Mesenchymal stem cell (in vitro differentiated cells and primary cell): ENCODE data around the gene ANKRD2.

Source experiments
- DNase-seq: peaks from one replicate; pipeline ENCODE4 v3.0.0-alpha.2; 2013
- H2AFZ ChIP-seq: one replicate; pipeline ENCODE4 v1.6.1; 2013; ENCODE audit warnings: low read depth, mild to moderate bottlenecking, control low read depth, inconsistent platforms, low read length, moderate library complexity
- H2AK5ac ChIP-seq: 2 replicates; pipeline ENCODE4 v1.6.1; 2013; ENCODE audit warnings: low read length, moderate library complexity, mild to moderate bottlenecking, inconsistent platforms; ENCODE audit not compliant: severe bottlenecking
- H2BK120ac ChIP-seq: one replicate; pipeline ENCODE4 v1.6.1; 2013; ENCODE audit warnings: low read depth, mild to moderate bottlenecking, inconsistent platforms, low read length, moderate library complexity
- H2BK12ac ChIP-seq, 2 experiments: one replicate each; pipeline ENCODE4 v1.6.1; 2013; ENCODE audit warnings: inconsistent platforms in 2 of 2, low read length in 2 of 2, mild to moderate bottlenecking in 2 of 2, moderate library complexity in 2 of 2, control low read depth in 1 of 2
- H2BK15ac ChIP-seq: one replicate; pipeline ENCODE4 v1.6.1; 2013; ENCODE audit warnings: mild to moderate bottlenecking, low read depth, inconsistent platforms; ENCODE audit not compliant: poor library complexity, severe bottlenecking
- H2BK5ac ChIP-seq: 2 replicates; pipeline ENCODE4 v1.6.1; 2013; ENCODE audit warnings: low read depth, mild to moderate bottlenecking, low read length, control low read depth, inconsistent platforms; ENCODE audit not compliant: poor library complexity, severe bottlenecking
- H3K14ac ChIP-seq, 2 experiments: one replicate each; pipeline ENCODE4 v1.6.1; 2013; ENCODE audit warnings: inconsistent platforms in 2 of 2, low read length in 2 of 2, control low read depth in 1 of 2, mild to moderate bottlenecking in 1 of 2, moderate library complexity in 1 of 2
- H3K18ac ChIP-seq, 2 experiments: one replicate each; pipeline ENCODE4 v1.6.1; 2013; ENCODE audit warnings: inconsistent platforms in 2 of 2, low read length in 2 of 2, control low read depth in 1 of 2, low read depth in 1 of 2, mild to moderate bottlenecking in 1 of 2
- H3K23ac ChIP-seq, 2 experiments: one replicate each; pipeline ENCODE4 v1.6.1; 2013; ENCODE audit warnings: inconsistent platforms in 2 of 2, low read length in 2 of 2, mild to moderate bottlenecking in 2 of 2, moderate library complexity in 2 of 2, control low read depth in 1 of 2
- H3K27ac ChIP-seq: 2 replicates; pipeline ENCODE4 v1.5.1; 2013; ENCODE audit warnings: mild to moderate bottlenecking, moderate library complexity, low read length, control low read depth, inconsistent platforms; ENCODE audit not compliant: poor library complexity, severe bottlenecking
- H3K27me3 ChIP-seq, 2 experiments: 2 replicates each; pipeline versions ENCODE4 v1.6.1 to v1.7.0; 2013; ENCODE audit warnings: low read length in 2 of 2, mild to moderate bottlenecking in 2 of 2, moderate library complexity in 2 of 2, control low read depth in 1 of 2, inconsistent platforms in 1 of 2; ENCODE audit not compliant: control insufficient read depth in 1 of 2, insufficient read depth in 1 of 2
- H3K36me3 ChIP-seq, 2 experiments: 2 replicates each; pipeline versions ENCODE4 v1.6.1 to v1.7.0; 2013; ENCODE audit warnings: low read length in 2 of 2, control low read depth in 1 of 2, inconsistent platforms in 1 of 2, low read depth in 1 of 2, mild to moderate bottlenecking in 1 of 2; ENCODE audit not compliant: insufficient read depth in 2 of 2, control insufficient read depth in 1 of 2
- H3K4ac ChIP-seq, 2 experiments: one replicate each; pipeline ENCODE4 v1.6.1; 2013; ENCODE audit warnings: inconsistent platforms in 2 of 2, low read length in 2 of 2, mild to moderate bottlenecking in 2 of 2, moderate library complexity in 2 of 2, control low read depth in 1 of 2, low read depth in 1 of 2
- H3K4me1 ChIP-seq: 2 replicates; pipeline ENCODE4 v1.6.1; 2013; ENCODE audit warnings: low read depth, low read length, control low read depth; ENCODE audit not compliant: control insufficient read depth, insufficient read depth
- H3K4me2 ChIP-seq: 2 replicates; pipeline ENCODE4 v1.6.1; 2013; ENCODE audit warnings: low read length, mild to moderate bottlenecking, inconsistent platforms; ENCODE audit not compliant: poor library complexity, severe bottlenecking
- H3K4me3 ChIP-seq, 2 experiments: 2 replicates each; pipeline versions ENCODE4 v1.5.1 to v1.7.0; 2013; ENCODE audit warnings: low read length in 2 of 2, mild to moderate bottlenecking in 2 of 2, control low read depth in 1 of 2, low read depth in 1 of 2; ENCODE audit not compliant: insufficient read depth in 1 of 2
- H3K79me1 ChIP-seq: replicated peaks from 2 replicates; pipeline ENCODE4 v1.6.1; 2013; ENCODE audit warnings: mild to moderate bottlenecking, control low read depth, low read length, inconsistent platforms; ENCODE audit not compliant: poor library complexity, severe bottlenecking
- H3K9ac ChIP-seq: 2 replicates; pipeline ENCODE4 v1.7.0; 2013; ENCODE audit warnings: mild to moderate bottlenecking, low read length, moderate library complexity
- H3K9me3 ChIP-seq: 2 replicates; pipeline ENCODE4 v1.7.0; 2013; ENCODE audit warnings: mild to moderate bottlenecking, low read length; ENCODE audit not compliant: control insufficient read depth
- H4K8ac ChIP-seq: one replicate; pipeline ENCODE4 v1.6.1; 2013; ENCODE audit warnings: inconsistent platforms, mild to moderate bottlenecking, low read length, moderate library complexity
- H4K91ac ChIP-seq: one replicate; pipeline ENCODE4 v1.6.1; 2013; ENCODE audit warnings: mild to moderate bottlenecking, low read length, inconsistent platforms
- WGBS: methylation state at CpG from one replicate; pipeline ENCODE4 v1.1.7; 2013; ENCODE audit warnings: mixed read lengths; 5-methylcytosine and 5-hydroxymethylcytosine counted together

The ANKRD2 gene

GRCh38 chr10:97563337-97563736 lies 9.2 kb upstream of the ANKRD2 start:
- Histone ChIP-seq H3K27me3 (no peaks in the 10 kb centered on the region), H2BK5ac (no peak overlapping the region), H3K4me3 (no peak overlapping the region), H2BK120ac (no peak overlapping the region), H2AFZ (no peak overlapping the region), H3K14ac (no peak overlapping the region), H3K4ac (no peak overlapping the region), H3K36me3 (peaks cover 5 to 6% of the 10 kb centered on the region in 2 experiments), H3K9ac (no peak overlapping the region), H2BK12ac (no peak overlapping the region), H3K9me3 (no peaks in the 10 kb centered on the region), H3K23ac (no peak overlapping the region), H3K27ac (no peak overlapping the region), H3K4me2 (no peak overlapping the region), H3K4me1 (peaks cover 10% of the 10 kb centered on the region), H2BK15ac (no peak overlapping the region), H3K79me1 (peaks cover 15% of the 10 kb centered on the region), H3K18ac (no peak overlapping the region), H4K8ac (no peak overlapping the region), H4K91ac (no peak overlapping the region), H2AK5ac (no peak overlapping the region)
- DNase-seq, result no peak
- 98% methylated on average over 4 of the region's 4 CpGs for WGBS

DNA sequence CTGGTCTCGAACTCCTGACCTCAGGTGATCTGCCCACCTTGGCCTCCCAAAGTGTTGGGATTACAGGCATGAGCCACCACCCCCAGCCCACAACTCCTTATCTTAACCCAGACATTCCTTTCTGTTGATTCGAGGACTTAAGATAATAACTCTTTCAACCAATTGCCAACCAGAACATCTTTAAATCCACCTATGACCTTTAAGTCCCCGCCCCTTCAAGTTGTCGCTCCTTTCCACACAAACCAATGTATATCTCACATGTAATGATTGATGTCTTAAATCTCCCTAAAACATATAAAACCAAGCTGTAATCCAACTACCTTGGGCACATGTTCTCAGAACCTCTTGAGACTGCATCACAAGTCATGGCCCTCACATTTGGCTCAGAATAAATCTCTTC lies 7.8 kb upstream of the ANKRD2 start:
- Histone ChIP-seq H3K4me2 (no peak overlapping the region), H3K18ac (no peak overlapping the region), H3K4me1 (peaks cover 8% of the 10 kb centered on the region), H2BK12ac (no peak overlapping the region), H3K27me3 (no peaks in the 10 kb centered on the region), H2AFZ (no peak overlapping the region), H3K9ac (no peak overlapping the region), H4K91ac (no peak overlapping the region), H4K8ac (no peak overlapping the region), H2BK15ac (no peak overlapping the region), H2BK5ac (no peak overlapping the region), H3K4ac (no peak overlapping the region), H3K36me3 (peaks cover 18 to 20% of the 10 kb centered on the region in 2 experiments), H2BK120ac (no peak overlapping the region), H3K23ac (no peak overlapping the region), H3K4me3 (no peak overlapping the region), H3K27ac (no peak overlapping the region), H2AK5ac (no peak overlapping the region), H3K79me1 (peaks cover 15% of the 10 kb centered on the region), H3K14ac (no peak overlapping the region), H3K9me3 (no peaks in the 10 kb centered on the region)
- 94% methylated on average over 4 of the region's 4 CpGs for WGBS
- no peak for DNase-seq

DNA sequence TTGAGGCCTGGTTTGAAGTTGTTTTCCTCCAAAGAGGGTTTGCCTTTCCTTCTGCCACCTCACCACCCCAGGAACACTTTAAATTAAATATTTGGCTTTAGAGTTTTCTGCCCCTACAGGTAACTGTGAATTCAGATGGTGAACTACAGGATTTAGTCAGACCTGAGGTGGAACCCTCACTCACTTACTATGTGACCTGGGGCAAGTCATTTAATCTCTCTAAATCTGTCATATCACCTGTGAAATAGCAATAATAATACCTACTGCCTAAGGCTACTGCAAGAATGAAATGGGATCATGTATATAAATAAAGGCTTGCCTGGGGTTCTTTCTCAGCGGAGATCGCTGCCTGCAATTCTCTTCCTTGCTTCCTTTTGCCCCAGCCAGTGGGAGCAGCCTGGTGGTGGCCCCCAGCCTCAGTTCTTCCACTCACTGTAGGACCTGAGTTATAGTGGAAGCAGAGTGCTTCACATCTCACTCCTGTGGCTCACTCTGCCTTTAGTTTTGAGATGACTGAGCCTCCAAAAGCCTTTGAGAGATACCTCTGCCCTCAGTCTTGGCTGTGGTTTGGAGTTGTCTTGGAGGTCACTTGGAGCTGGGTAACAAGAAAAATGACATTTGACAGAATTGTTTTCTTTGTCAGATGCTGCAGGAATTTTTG lies 6.1 kb upstream of the ANKRD2 start:
- 100% methylated on average over 2 of the region's 2 CpGs for WGBS
- Histone ChIP-seq H2AK5ac (peak overlapping the region; percentile 89), H3K9ac (no peak overlapping the region), H3K79me1 (peaks cover 18% of the 10 kb centered on the region), H2BK12ac (no peak overlapping the region), H3K27ac (no peak overlapping the region), H2BK15ac (no peak overlapping the region), H3K14ac (no peak overlapping the region), H3K23ac (no peak overlapping the region), H3K18ac (no peak overlapping the region), H3K27me3 (no peaks in the 10 kb centered on the region), H3K9me3 (no peaks in the 10 kb centered on the region), H4K91ac (no peak overlapping the region), H3K36me3 (peaks cover 29 to 37% of the 10 kb centered on the region in 2 experiments), H2AFZ (no peak overlapping the region), H3K4me1 (peaks cover 23% of the 10 kb centered on the region), H4K8ac (no peak overlapping the region), H3K4me3 (no peak overlapping the region), H3K4ac (no peak overlapping the region), H2BK120ac (no peak overlapping the region), H3K4me2 (no peak overlapping the region), H2BK5ac (no peak overlapping the region)
- no peak for DNase-seq

DNA sequence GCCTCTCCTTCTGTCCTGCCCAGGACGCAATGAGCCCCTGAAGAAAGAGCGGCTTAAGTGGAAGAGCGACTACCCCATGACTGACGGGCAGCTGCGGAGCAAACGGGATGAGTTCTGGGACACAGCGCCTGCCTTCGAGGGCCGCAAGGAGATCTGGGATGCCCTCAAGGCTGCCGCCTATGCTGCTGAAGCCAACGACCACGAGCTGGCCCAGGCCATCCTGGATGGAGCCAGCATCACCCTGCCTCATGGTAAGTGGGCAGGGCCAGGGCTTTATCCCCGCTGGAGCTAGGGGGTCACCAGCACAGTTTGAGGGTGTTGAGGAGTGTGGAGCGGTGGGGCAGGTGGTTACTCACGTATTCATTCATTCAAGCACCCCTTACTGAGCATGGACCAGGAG lies 4.7 kb upstream of the ANKRD2 start:
- Histone ChIP-seq H3K23ac (no peak overlapping the region), H3K27ac (no peak overlapping the region), H3K9ac (no peak overlapping the region), H3K9me3 (no peaks in the 10 kb centered on the region), H3K79me1 (peaks cover 15% of the 10 kb centered on the region), H2AK5ac (no peak overlapping the region), H3K4me2 (no peak overlapping the region), H2BK12ac (no peak overlapping the region), H3K4me3 (no peak overlapping the region), H3K36me3 (peaks cover 32 to 42% of the 10 kb centered on the region in 2 experiments), H2BK120ac (no peak overlapping the region), H2AFZ (no peak overlapping the region), H3K27me3 (no peaks in the 10 kb centered on the region), H3K14ac (no peak overlapping the region), H2BK15ac (no peak overlapping the region), H3K4ac (peak overlapping the region in 1 of 2 experiments; percentile 64), H3K4me1 (peaks cover 32% of the 10 kb centered on the region), H3K18ac (no peak overlapping the region), H4K8ac (no peak overlapping the region), H2BK5ac (no peak overlapping the region), H4K91ac (no peak overlapping the region)
- no peak for DNase-seq
- 99% methylated on average over 13 of the region's 15 CpGs for WGBS
